Chondrocyte (in vitro differentiated cells): Measurements from ENCODE around the gene NRG2. TPM values are rescaled to one million over a fixed set of nuclear protein-coding genes. Genes with fewer than 3 reads are reported as not detected.

Experiments
- DNase-seq: peaks from one replicate; pipeline ENCODE4 v3.0.0; 2021; ENCODE audit warnings: mixed read lengths, low spot score
- H3K27ac Mint-ChIP-seq: one replicate; pipeline ENCODE4 v1.8.0; 2021; ENCODE audit warnings: mild to moderate bottlenecking, moderate library complexity, mixed read lengths; ENCODE audit not compliant: unreplicated experiment
- H3K27me3 Mint-ChIP-seq: 2 replicates; pipeline ENCODE4 v1.8.0; 2021; ENCODE audit warnings: low read depth, mixed read lengths
- H3K36me3 Mint-ChIP-seq: 2 replicates; pipeline ENCODE4 v1.8.0; 2021; ENCODE audit warnings: low read depth, mixed read lengths
- H3K4me1 Mint-ChIP-seq: 2 replicates; pipeline ENCODE4 v1.8.0; 2021; ENCODE audit warnings: low read depth, mild to moderate bottlenecking, mixed read lengths
- H3K4me3 Mint-ChIP-seq: one replicate; pipeline ENCODE4 v1.8.0; 2021; ENCODE audit warnings: mild to moderate bottlenecking, moderate library complexity, mixed read lengths; ENCODE audit not compliant: unreplicated experiment
- H3K9me3 Mint-ChIP-seq: 2 replicates; pipeline ENCODE4 v1.8.0; 2021; ENCODE audit warnings: low read depth, mixed read lengths
- total RNA-seq: library from RNA; stranded (reverse); gene quantifications from 3 replicates; pipeline ENCODE4 v1.2.1, GENCODE V29; 2021
- TF ChIP-seq, protein P1 (sequence below): fragments of 200-600 bp; sonication (generic); IDR thresholded peaks from 2 replicates; pipeline ENCODE4 v1.5.0; 2021; ENCODE audit warnings: antibody characterized with exemption, mild to moderate bottlenecking, moderate library complexity

Gene NRG2
- total RNA-seq, 1 donor from 2014 or later = 0.27 TPM

DNA sequence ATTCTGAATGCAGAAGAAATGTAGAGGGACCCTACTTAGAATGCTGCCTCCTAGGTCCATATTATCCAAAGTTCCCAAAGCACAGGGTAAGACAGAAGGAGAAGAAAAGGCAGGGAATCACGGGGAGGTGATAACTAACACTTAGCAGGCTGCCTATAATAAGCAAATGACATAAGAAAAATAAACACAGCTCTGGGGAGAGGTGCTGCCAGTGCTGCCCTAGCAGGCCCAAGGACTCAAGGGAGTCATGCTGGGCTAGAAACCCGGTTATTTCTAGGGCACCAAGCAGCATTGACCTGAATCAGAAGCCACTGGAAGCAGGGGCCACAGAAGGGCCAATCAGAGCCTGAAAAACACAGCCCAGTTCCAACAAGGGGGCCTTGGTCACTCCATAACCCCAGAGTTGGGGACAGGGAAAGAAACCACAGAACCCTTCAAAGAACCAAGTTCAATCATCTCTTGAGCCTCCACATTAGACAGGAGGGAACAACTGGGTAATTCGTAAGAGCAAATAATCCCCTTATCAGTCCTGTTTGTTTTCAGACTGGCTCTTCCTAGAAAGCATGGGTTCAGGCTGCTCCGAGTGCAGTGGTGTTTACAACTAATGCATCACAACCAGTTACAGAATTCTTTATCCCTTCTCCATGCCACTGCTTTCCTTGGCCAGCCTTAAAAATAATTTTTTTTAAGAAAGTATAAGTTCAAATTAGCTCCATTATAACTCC is 24.0 kb downstream of the NRG2 start:
- TF ChIP-seq, protein P1, sequence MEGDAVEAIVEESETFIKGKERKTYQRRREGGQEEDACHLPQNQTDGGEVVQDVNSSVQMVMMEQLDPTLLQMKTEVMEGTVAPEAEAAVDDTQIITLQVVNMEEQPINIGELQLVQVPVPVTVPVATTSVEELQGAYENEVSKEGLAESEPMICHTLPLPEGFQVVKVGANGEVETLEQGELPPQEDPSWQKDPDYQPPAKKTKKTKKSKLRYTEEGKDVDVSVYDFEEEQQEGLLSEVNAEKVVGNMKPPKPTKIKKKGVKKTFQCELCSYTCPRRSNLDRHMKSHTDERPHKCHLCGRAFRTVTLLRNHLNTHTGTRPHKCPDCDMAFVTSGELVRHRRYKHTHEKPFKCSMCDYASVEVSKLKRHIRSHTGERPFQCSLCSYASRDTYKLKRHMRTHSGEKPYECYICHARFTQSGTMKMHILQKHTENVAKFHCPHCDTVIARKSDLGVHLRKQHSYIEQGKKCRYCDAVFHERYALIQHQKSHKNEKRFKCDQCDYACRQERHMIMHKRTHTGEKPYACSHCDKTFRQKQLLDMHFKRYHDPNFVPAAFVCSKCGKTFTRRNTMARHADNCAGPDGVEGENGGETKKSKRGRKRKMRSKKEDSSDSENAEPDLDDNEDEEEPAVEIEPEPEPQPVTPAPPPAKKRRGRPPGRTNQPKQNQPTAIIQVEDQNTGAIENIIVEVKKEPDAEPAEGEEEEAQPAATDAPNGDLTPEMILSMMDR = no peak
- Mint-ChIP-seq H3K4me3 (no peak overlapping the region), H3K9me3 (no peaks in the 10 kb centered on the region), H3K27me3 (peaks cover 12% of the 10 kb centered on the region), H3K27ac (no peak overlapping the region), H3K36me3 (no peaks in the 10 kb centered on the region), H3K4me1 (no peaks in the 10 kb centered on the region)
- no peak for DNase-seq

DNA sequence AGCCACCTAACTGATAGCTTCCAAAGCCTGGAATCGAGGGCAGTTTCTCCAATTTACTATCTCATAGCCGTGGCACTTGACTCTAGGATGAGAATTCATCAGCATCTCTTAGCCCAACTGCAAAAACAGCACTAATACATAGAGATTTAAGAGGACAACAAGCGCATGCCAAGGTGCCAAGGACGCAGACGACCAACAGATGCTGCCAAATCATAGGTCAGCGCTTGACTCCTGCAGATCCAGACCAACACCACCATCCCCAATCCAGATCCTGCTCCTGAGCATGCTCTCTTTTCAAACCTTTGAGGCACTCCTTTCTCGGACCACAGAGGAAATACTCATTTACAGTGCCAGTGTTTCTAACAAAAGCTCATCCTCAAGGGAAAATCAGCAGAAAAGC is 24.6 kb downstream of the NRG2 start:
- Mint-ChIP-seq H3K36me3 (no peaks in the 10 kb centered on the region), H3K27me3 (peaks cover 9% of the 10 kb centered on the region), H3K4me1 (no peaks in the 10 kb centered on the region), H3K4me3 (no peak overlapping the region), H3K9me3 (no peaks in the 10 kb centered on the region), H3K27ac (no peak overlapping the region)
- TF ChIP-seq, protein P1 = no peak
- DNase-seq = no peak

DNA sequence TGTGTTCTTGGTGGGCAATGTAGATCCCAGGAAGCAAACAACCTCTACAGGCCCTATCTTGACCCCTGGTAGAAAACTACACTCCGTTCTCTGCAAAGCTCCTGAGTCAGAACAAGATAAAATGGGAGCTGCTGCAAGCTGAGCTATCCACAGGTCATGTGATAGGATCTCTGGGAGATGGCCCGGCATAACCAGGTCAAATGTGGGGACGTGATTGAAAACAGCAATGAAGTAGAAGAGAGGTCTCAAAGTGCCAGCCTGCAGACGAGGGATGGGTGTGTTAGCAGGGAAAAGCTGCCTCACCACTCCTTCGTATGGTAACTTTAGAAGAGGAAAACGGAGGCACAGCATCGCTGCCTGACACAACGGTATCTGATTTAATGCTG is 25.0 kb downstream of the NRG2 start:
- DNase-seq = no peak
- Mint-ChIP-seq H3K36me3 (no peaks in the 10 kb centered on the region), H3K27me3 (peaks cover 9% of the 10 kb centered on the region), H3K4me3 (no peak overlapping the region), H3K4me1 (no peaks in the 10 kb centered on the region), H3K27ac (no peak overlapping the region), H3K9me3 (no peaks in the 10 kb centered on the region)
- TF ChIP-seq, protein P1 = no peak

DNA sequence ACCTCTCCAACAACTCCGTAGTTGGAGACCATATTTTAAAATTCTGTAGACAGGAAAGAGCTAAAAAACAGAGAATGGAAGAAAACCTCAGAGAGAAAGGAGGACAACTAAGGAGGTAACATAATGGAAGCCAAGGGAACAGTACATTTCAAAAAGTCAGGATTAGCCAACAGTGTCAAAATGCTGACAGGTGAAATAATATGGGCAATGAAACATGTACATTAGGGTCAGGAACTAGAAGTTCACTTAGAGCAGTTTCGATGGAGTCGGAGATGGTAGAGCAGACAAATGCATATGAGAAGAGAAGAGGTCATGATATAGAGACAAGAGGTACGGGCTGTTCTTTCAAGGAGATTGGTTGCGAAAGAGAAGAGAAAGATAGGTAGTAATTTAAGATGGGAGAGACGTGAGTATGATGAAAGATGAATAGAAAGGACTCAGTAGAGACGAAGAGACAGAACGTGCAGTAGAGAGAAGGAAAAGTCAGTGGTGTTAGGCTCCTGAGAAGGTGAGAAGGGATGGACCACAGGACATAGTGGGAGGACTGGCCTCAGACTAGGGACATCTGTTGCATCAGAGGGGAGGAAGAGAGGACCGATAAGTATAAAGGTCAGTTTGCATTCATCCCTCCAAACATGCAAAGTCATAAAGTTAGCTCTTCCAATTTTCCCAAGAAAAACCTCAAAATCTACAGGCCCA is 25.6 kb downstream of the NRG2 start:
- H3K27me3 Mint-ChIP-seq = peaks cover 9% of the 10 kb centered on the region
- H3K4me1 Mint-ChIP-seq = no peaks in the 10 kb centered on the region
- TF ChIP-seq, protein P1 = no peak
- no peak overlapping the region for H3K27ac Mint-ChIP-seq
- no peak for DNase-seq
- H3K4me3 Mint-ChIP-seq = no peak overlapping the region
- no peaks in the 10 kb centered on the region for H3K9me3 Mint-ChIP-seq
- H3K36me3 Mint-ChIP-seq = no peaks in the 10 kb centered on the region

DNA sequence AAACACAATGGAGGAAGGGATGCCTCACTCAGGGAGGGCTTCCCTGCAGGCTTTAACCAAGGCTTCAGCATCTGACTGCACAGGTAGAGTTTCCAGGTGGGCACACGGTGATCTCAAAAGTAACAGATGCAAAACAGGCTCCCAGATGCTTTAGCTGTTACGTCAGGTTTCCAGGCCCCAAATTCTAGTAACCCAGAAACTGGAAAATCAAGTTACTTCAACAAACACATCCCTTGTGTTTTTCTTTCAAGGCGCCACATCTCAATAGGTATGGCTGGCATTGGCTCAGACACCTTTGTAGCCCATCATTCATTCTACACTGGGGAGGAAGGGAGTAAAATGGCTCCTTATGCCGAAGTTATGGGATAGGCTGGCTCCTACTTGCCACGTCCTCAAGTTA is 27.4 kb downstream of the NRG2 start:
- H3K27me3 Mint-ChIP-seq = peaks cover 5% of the 10 kb centered on the region
- TF ChIP-seq, protein P1 = no peak
- H3K36me3 Mint-ChIP-seq = no peaks in the 10 kb centered on the region
- H3K4me3 Mint-ChIP-seq = no peak overlapping the region
- H3K27ac Mint-ChIP-seq = no peak overlapping the region
- no peaks in the 10 kb centered on the region for H3K9me3 Mint-ChIP-seq
- H3K4me1 Mint-ChIP-seq = no peaks in the 10 kb centered on the region
- no peak for DNase-seq
